ENCODE results near the gene CSK.

CSK gene

DNA sequence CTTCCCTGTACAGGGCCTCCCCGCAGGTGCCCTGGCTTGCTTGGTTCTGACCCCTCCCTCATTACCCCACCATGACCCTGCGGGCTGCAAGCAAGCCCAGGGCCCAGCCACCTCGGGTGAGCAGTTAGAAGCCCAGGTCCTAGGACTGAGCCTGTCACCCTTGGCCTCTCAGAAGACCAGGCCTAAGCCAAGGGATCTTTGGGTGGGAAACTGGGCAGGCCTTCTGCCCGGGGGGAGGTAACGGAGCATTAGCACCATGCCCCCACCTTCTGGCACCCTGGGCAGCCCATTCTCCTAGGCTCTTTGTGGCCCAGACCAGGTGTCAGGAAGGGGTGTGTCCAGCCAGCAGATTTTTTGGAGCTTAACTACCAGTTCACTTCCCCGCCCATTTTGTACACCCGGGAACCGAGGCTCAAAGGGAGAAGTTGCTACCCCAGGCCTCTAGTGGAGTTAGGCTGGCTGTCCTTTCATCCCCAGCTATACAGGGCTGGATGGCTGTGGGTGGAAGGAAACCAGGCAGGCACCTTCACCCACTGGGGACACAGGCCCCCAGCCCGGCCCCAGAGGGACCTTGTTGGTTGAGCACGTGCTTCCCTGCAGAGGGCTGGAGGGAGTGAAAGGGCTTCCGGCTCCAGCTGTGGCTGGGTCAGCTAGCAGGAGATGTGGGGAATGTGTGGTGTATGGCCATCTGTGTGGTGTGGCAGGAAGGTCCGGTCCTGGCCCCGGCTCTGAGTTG lies 1.4 kb downstream of the CSK start:
- H3K4me2 ChIP-seq (ENCODE audit: low read depth, low read length, poor library complexity, severe bottlenecking): peak overlapping the region; percentile 95
- no peak overlapping the region for H2AFZ ChIP-seq (ENCODE audit: low read length)
- peak overlapping the region; percentile 96 for H3K9ac ChIP-seq (ENCODE audit: low read depth, low read length, poor library complexity, severe bottlenecking)
- H3K9me3 ChIP-seq (ENCODE audit: insufficient read depth, low read depth, low read length): no peaks in the 10 kb centered on the region
- peaks cover 70% of the 10 kb centered on the region for H3K4me1 ChIP-seq (ENCODE audit: insufficient read depth, low read length, poor library complexity, severe bottlenecking)
- TF ChIP-seq EZH2phosphoT487 (IDR thresholded peaks at IDR 0.05; ENCODE audit: borderline replicate concordance): no peak
- TF ChIP-seq, protein P1, sequence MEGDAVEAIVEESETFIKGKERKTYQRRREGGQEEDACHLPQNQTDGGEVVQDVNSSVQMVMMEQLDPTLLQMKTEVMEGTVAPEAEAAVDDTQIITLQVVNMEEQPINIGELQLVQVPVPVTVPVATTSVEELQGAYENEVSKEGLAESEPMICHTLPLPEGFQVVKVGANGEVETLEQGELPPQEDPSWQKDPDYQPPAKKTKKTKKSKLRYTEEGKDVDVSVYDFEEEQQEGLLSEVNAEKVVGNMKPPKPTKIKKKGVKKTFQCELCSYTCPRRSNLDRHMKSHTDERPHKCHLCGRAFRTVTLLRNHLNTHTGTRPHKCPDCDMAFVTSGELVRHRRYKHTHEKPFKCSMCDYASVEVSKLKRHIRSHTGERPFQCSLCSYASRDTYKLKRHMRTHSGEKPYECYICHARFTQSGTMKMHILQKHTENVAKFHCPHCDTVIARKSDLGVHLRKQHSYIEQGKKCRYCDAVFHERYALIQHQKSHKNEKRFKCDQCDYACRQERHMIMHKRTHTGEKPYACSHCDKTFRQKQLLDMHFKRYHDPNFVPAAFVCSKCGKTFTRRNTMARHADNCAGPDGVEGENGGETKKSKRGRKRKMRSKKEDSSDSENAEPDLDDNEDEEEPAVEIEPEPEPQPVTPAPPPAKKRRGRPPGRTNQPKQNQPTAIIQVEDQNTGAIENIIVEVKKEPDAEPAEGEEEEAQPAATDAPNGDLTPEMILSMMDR (conservative IDR thresholded peaks at IDR 0.05; ENCODE audit: low read length): no peak
- H3K36me3 ChIP-seq (ENCODE audit: insufficient read depth, low read length): no peaks in the 10 kb centered on the region
- peaks cover 3% of the 10 kb centered on the region; the same call in 1 of the 2 replicates for H3F3A ChIP-seq (ENCODE audit: low read depth)
- peaks cover 76% of the 10 kb centered on the region for H3K79me2 ChIP-seq (ENCODE audit: insufficient read depth, low read length)
- H3K4me3 ChIP-seq (ENCODE audit: low read length, poor library complexity, severe bottlenecking): peak overlapping the region; percentile 83
- no peaks in the 10 kb centered on the region for H3K27me3 ChIP-seq (ENCODE audit: insufficient read depth, low read length, poor library complexity, severe bottlenecking)
- peaks cover 46% of the 10 kb centered on the region for H4K20me1 ChIP-seq (ENCODE audit: insufficient read depth, low read length, poor library complexity, severe bottlenecking)
- no peaks in the 10 kb centered on the region for H3K9me2 ChIP-seq (replicated peaks; ENCODE audit: low read depth, low read length)

GRCh38 chr15:74783808-74784175 lies 1.9 kb downstream of the CSK start:
- Histone ChIP-seq H3K4me3 (ENCODE audit: low read length, poor library complexity, severe bottlenecking) (peak overlapping the region; percentile 83), H3K9me3 (ENCODE audit: insufficient read depth, low read depth, low read length) (no peaks in the 10 kb centered on the region), H2AFZ (ENCODE audit: low read length) (no peak overlapping the region), H3K79me2 (ENCODE audit: insufficient read depth, low read length) (peaks cover 78% of the 10 kb centered on the region), H3K36me3 (ENCODE audit: insufficient read depth, low read length) (no peaks in the 10 kb centered on the region), H3K4me2 (ENCODE audit: low read depth, low read length, poor library complexity, severe bottlenecking) (peak overlapping the region; percentile 95), H3K4me1 (ENCODE audit: insufficient read depth, low read length, poor library complexity, severe bottlenecking) (peaks cover 68% of the 10 kb centered on the region), H4K20me1 (ENCODE audit: insufficient read depth, low read length, poor library complexity, severe bottlenecking) (peaks cover 51% of the 10 kb centered on the region), H3K9ac (ENCODE audit: low read depth, low read length, poor library complexity, severe bottlenecking) (peak overlapping the region; percentile 96), H3F3A (ENCODE audit: low read depth) (peaks cover 6% of the 10 kb centered on the region; the same call in 1 of the 2 replicates), H3K27me3 (ENCODE audit: insufficient read depth, low read length, poor library complexity, severe bottlenecking) (no peaks in the 10 kb centered on the region), H3K9me2 (replicated peaks; ENCODE audit: low read depth, low read length) (no peaks in the 10 kb centered on the region)
- TF ChIP-seq, protein P1 (conservative IDR thresholded peaks at IDR 0.05; ENCODE audit: low read length): no peak
- no peak for TF ChIP-seq EZH2phosphoT487 (IDR thresholded peaks at IDR 0.05; ENCODE audit: borderline replicate concordance)

DNA sequence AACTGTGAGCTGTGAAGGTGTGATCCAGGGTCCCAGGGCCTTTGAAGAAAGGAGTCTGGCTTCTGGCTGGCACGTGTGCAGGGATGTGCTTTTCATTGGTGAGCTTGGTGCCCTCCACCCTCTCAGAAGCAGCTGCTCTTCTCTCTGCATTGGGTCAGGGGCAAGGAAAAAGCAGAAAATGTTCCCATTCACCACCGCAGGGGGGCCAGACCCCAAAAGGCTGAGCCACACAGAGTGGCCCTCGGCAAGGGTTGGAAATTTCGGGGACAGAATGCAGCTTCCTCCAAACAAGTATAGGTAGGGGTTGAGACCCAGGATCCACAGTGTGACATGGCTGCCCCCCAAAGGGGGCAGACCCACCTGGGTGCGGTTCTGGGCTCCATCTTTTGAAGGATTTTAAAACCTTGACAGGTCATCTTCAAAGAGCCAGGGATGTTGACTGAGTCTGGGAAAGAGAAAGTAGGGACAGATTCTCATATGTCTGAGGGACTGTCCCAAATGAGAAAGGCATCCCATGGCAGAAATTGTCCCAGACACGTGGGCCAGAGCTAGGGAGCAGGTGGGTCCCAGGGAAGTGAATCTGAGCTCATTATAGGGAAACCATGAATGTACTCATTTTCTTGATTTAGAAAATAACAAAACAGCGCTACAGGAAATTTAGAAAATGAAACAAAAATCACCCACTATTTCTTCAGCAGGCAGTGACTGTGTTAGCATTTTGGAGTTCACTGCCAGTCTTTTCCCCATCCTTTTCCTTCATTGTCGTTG lies 2.7 kb downstream of the CSK start:
- Histone ChIP-seq H4K20me1 (ENCODE audit: insufficient read depth, low read length, poor library complexity, severe bottlenecking) (peaks cover 58% of the 10 kb centered on the region), H3K4me2 (ENCODE audit: low read depth, low read length, poor library complexity, severe bottlenecking) (peak overlapping the region; percentile 95), H3K27me3 (ENCODE audit: insufficient read depth, low read length, poor library complexity, severe bottlenecking) (no peaks in the 10 kb centered on the region), H3K4me3 (ENCODE audit: low read length, poor library complexity, severe bottlenecking) (peak overlapping the region; percentile 83), H3K36me3 (ENCODE audit: insufficient read depth, low read length) (no peaks in the 10 kb centered on the region), H3K9me3 (ENCODE audit: insufficient read depth, low read depth, low read length) (no peaks in the 10 kb centered on the region), H3K9me2 (replicated peaks; ENCODE audit: low read depth, low read length) (no peaks in the 10 kb centered on the region), H3K4me1 (ENCODE audit: insufficient read depth, low read length, poor library complexity, severe bottlenecking) (peaks cover 67% of the 10 kb centered on the region), H3K79me2 (ENCODE audit: insufficient read depth, low read length) (peaks cover 82% of the 10 kb centered on the region), H3K9ac (ENCODE audit: low read depth, low read length, poor library complexity, severe bottlenecking) (peak overlapping the region; percentile 96), H3F3A (ENCODE audit: low read depth) (peaks cover 6% of the 10 kb centered on the region; the same call in 1 of the 2 replicates), H2AFZ (ENCODE audit: low read length) (no peak overlapping the region)
- TF ChIP-seq, protein P1 (conservative IDR thresholded peaks at IDR 0.05; ENCODE audit: low read length): no peak
- TF ChIP-seq EZH2phosphoT487 (IDR thresholded peaks at IDR 0.05; ENCODE audit: borderline replicate concordance): no peak
